Activated T-helper 1 cell treated with anti-CD3 and anti-CD28 coated beads, Interleukin-12 subunit alpha, Interleukin-12 subunit beta, Interleukin-2, Interleukin-4 antibody, amounts not matched to agents 30 ng/mL and 10 ng/mL and 1 ng/mL, durations not matched to agents 14 hours and 24 hours and 36 hours (primary cell): ENCODE results near the gene NDUFV1. TPM values are rescaled to one million over a fixed set of nuclear protein-coding genes. Genes with fewer than 3 reads are reported as not detected.
"Not testable (repeated sequence)": the region's sequence is repeated elsewhere in the genome, so short reads cannot be mapped to it uniquely, and the experiment has no call there.

Experiments
- DNase-seq: peaks from one replicate; pipeline ENCODE4 v3.0.0; 2021; ENCODE audit warnings: low spot score
- H3K27ac Mint-ChIP-seq: one replicate; pipeline ENCODE4 v1.8.0; 2021; ENCODE audit warnings: mild to moderate bottlenecking, mixed read lengths
- H3K27me3 Mint-ChIP-seq: one replicate; pipeline ENCODE4 v1.8.0; 2022; ENCODE audit warnings: mild to moderate bottlenecking, moderate library complexity, mixed read lengths; ENCODE audit not compliant: insufficient read depth
- H3K36me3 Mint-ChIP-seq: one replicate; pipeline ENCODE4 v1.8.0; 2021; ENCODE audit warnings: low read depth, mixed read lengths
- H3K4me1 Mint-ChIP-seq: one replicate; pipeline ENCODE4 v1.8.0; 2021; ENCODE audit warnings: low read depth, mixed read lengths
- H3K4me3 Mint-ChIP-seq: one replicate; pipeline ENCODE4 v1.8.0; 2021; ENCODE audit warnings: mild to moderate bottlenecking, moderate library complexity, mixed read lengths
- H3K9me3 Mint-ChIP-seq: one replicate; pipeline ENCODE4 v1.8.0; 2021; ENCODE audit warnings: mixed read lengths
- intact Hi-C: fragments of 100-400 bp; cut with micrococcal nuclease; formaldehyde crosslinking; loops from one replicate; pipeline ENCODE4 v1.15.1; 2024
- total RNA-seq: library from RNA; stranded (reverse); gene quantifications from 2 replicates; pipeline ENCODE4 v1.2.3, GENCODE V29; 2022

The NDUFV1 gene
- total RNA-seq, 1 donor from 2014 or later, result 289 TPM

GRCh38 chr11:67654225-67654624 is 47.5 kb downstream of the NDUFV1 start:
- H3K9me3 Mint-ChIP-seq, result no peaks in the 10 kb centered on the region
- H3K4me3 Mint-ChIP-seq, result no peak overlapping the region
- H3K27ac Mint-ChIP-seq, result no peak overlapping the region
- peaks cover 7% of the 10 kb centered on the region for H3K27me3 Mint-ChIP-seq
- peaks cover 14% of the 10 kb centered on the region for H3K4me1 Mint-ChIP-seq
- no peaks in the 10 kb centered on the region for H3K36me3 Mint-ChIP-seq
- intact Hi-C loops, result no loop called here
- no peak for DNase-seq

DNA sequence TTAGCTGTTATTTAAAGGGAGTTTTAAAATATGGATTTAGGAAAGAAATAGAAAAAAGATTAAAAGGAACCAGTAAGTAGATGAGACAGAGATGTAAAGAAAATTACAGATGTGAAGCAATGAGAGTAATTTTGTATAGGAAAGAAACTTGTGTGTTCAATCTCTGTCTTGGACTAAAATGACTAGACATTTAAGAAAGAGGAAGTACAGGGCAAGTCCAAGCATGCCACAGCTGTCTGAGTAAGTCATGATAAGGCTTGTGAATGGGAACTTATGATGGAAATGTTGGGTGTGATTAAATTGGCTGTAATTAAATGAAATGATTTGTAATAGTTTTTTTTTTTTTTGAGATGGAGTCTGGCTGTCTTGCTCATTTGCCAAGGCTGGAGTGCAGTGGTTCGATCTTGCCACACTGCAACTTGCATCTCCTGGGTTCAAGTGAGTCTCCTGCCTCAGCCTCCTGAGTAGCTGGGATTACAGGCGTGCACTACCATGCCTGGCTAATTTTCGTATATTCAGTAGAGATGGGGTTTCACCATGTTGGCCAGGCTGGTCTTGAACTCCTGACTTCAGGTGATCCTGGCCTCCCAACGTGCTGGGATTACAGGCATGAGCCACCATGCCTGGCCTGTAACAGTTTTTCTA is 49.7 kb downstream of the NDUFV1 start:
- peaks cover 10% of the 10 kb centered on the region for H3K27me3 Mint-ChIP-seq
- H3K4me1 Mint-ChIP-seq, result peaks cover 4% of the 10 kb centered on the region
- no peaks in the 10 kb centered on the region for H3K36me3 Mint-ChIP-seq
- no peaks in the 10 kb centered on the region for H3K9me3 Mint-ChIP-seq
- H3K4me3 Mint-ChIP-seq, result no peak overlapping the region
- H3K27ac Mint-ChIP-seq, result no peak overlapping the region
- DNase-seq, result no peak
- intact Hi-C loops, result no loop called here

GRCh38 chr11:67657300-67657699 is 50.6 kb downstream of the NDUFV1 start:
- Mint-ChIP-seq H3K27me3 (peaks cover 10% of the 10 kb centered on the region), H3K4me3 (no peak overlapping the region), H3K36me3 (no peaks in the 10 kb centered on the region), H3K27ac (no peak overlapping the region), H3K4me1 (peaks cover 4% of the 10 kb centered on the region), H3K9me3 (no peaks in the 10 kb centered on the region)
- intact Hi-C loops, result no loop called here
- no peak for DNase-seq

- H3K36me3 Mint-ChIP-seq, H3K27ac Mint-ChIP-seq, H3K9me3 Mint-ChIP-seq, DNase-seq, H3K27me3 Mint-ChIP-seq, H3K4me1 Mint-ChIP-seq, H3K4me3 Mint-ChIP-seq: not testable (repeated sequence)
- intact Hi-C loops, result loop anchor here (1.0 kb wide), 3 partner anchors 19 to 87 kb away; partner anchors contain the start of gene NUDT8
These were observed 53.0 kb downstream of the NDUFV1 start for GRCh38 chr11:67659651-67660165.

DNA sequence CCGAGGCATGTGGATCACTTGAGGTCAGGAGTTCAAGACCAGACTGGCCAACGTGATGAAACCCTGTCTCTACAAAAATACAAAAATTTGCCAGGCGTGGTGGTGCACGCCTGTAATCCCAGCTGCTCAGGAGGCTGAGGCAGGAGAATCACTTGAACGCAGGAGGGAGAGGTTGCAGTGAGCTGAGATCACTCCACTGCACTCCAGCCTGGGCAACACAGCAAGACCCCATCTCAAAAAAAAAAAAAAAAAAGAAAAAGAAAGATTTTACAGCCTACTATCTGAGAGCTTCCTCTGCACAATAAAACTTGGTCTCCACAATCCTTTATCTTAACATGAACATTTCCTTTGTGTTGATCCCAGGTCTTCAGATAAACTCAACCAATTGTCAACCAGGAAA is 54.0 kb downstream of the NDUFV1 start:
- H3K27ac Mint-ChIP-seq, H3K4me3 Mint-ChIP-seq, DNase-seq, H3K4me1 Mint-ChIP-seq, H3K9me3 Mint-ChIP-seq, H3K36me3 Mint-ChIP-seq, H3K27me3 Mint-ChIP-seq, intact Hi-C loops: not testable (repeated sequence)

Other genes with a start within 250 kb of the NDUFV1 start
- 0.64 and 0.73 TPM in 2 replicates for gene CLCF1, start 233.3 kb upstream of the NDUFV1 start, total RNA-seq
- gene RAD9A, start 214.9 kb upstream of the NDUFV1 start, total RNA-seq, result 30.7 and 31.6 TPM in 2 replicates
- 260 and 263 TPM in 2 replicates for gene PPP1CA, start 205.1 kb upstream of the NDUFV1 start, total RNA-seq
- 131 and 135 TPM in 2 replicates for gene TBC1D10C, start 202.9 kb upstream of the NDUFV1 start, total RNA-seq
- 0.62 and 0.81 TPM in 2 replicates for gene CARNS1, start 191.3 kb upstream of the NDUFV1 start, total RNA-seq
- 84.1 and 86.2 TPM in 2 replicates for gene RPS6KB2, start 178.4 kb upstream of the NDUFV1 start, total RNA-seq
- 108 and 109 TPM in 2 replicates for gene PTPRCAP, start 169.3 kb upstream of the NDUFV1 start, total RNA-seq
- 222 and 225 TPM in 2 replicates for gene CORO1B, start 163.5 kb upstream of the NDUFV1 start, total RNA-seq
- gene GPR152, start 154.2 kb upstream of the NDUFV1 start, total RNA-seq, result not detected in 2 replicates
- 0.86 and 0.96 TPM in 2 replicates for gene CABP4, start 151.6 kb upstream of the NDUFV1 start, total RNA-seq
- 55.1 and 61.4 TPM in 2 replicates for gene TMEM134, start 137.7 kb upstream of the NDUFV1 start, total RNA-seq
- 200 and 203 TPM in 2 replicates for gene AIP, start 123.9 kb upstream of the NDUFV1 start, total RNA-seq
- 138 and 140 TPM in 2 replicates for gene PITPNM1, start 101.6 kb upstream of the NDUFV1 start, total RNA-seq
- gene CDK2AP2, start 98.8 kb upstream of the NDUFV1 start, total RNA-seq, result 107 and 115 TPM in 2 replicates
- gene CABP2, start 83.5 kb upstream of the NDUFV1 start, total RNA-seq, result not detected in 2 replicates
- 278 and 289 TPM in 2 replicates for gene GSTP1, start 23.1 kb upstream of the NDUFV1 start, total RNA-seq
- 18.5 and 19.9 TPM in 2 replicates for gene NUDT8, start 23.0 kb downstream of the NDUFV1 start, total RNA-seq
- not detected in 2 replicates for gene TBX10, start 32.8 kb downstream of the NDUFV1 start, total RNA-seq
- gene ACY3, start 43.8 kb downstream of the NDUFV1 start, total RNA-seq, result 0.32 TPM in 1 of 2 replicates, not detected in the other
- gene ALDH3B2, start 67.7 kb downstream of the NDUFV1 start, total RNA-seq, result not detected in 2 replicates